GM12878 (cell line): ENCODE measurements around the gene ZIC1. TPM values are rescaled to one million over a fixed set of nuclear protein-coding genes. Genes with fewer than 3 reads are reported as not detected.

Experiments used
- ATAC-seq: fragments of 200-7000 bp; cut with Tn5 transposase; 3 replicates; pipeline ENCODE4 v1.9.1; 2020; ENCODE audit warnings: mild to moderate bottlenecking, moderate library complexity
- BruUV-seq: library from RNA; stranded (reverse); fragments of 400-500 nt; replicated peaks from 2 replicates; lab custom pipeline; 2021; lab: Mats Ljungman, UMichigan
- CTCF ChIA-PET: fragments of 300-600 bp; sonication (Branson Sonifier 250); formaldehyde crosslinking; extraction: SDS; loops from one replicate; lab custom pipeline; 2021; ENCODE audit warnings: inconsistent platforms; lab: Yijun Ruan, JAX
- POLR2A ChIA-PET: fragments of 350-600 bp; formaldehyde crosslinking; extraction: SDS; loops from one replicate; lab custom pipeline; 2021; ENCODE audit warnings: inconsistent platforms; lab: Charles Lee
- RAD21 ChIA-PET: fragments of 300-600 bp; sonication (Branson Sonifier 250); formaldehyde crosslinking; loops from one replicate; lab custom pipeline; 2023; ENCODE audit warnings: antibody characterized with exemption; ENCODE audit not compliant: unreplicated experiment; lab: Charles Lee
- SMC1A ChIA-PET: fragments of 300-600 bp; sonication (Branson Sonifier 250); formaldehyde crosslinking; loops from one replicate; lab custom pipeline; 2023; ENCODE audit not compliant: unreplicated experiment, uncharacterized antibody; lab: Charles Lee
- DNase-seq: peaks from one replicate; pipeline ENCODE4 v3.0.0-alpha.2; 2011; ENCODE audit warnings: low read depth, low spot score
- FAIRE-seq: peaks from 3 replicates; lab custom pipeline; 2011; peaks lifted over from hg19 to GRCh38; lab: Jason Lieb, UNC
- H2AFZ ChIP-seq: 2 replicates; pipeline ENCODE4 v1.6.0; 2011; ENCODE audit warnings: low read depth, low read length, control low read depth; ENCODE audit not compliant: control insufficient read depth
- H3K27ac ChIP-seq: 2 replicates; pipeline ENCODE4 v1.5.1; 2011; ENCODE audit warnings: control low read depth; ENCODE audit not compliant: control insufficient read depth, insufficient read depth
- H3K27me3 ChIP-seq, 2 experiments: replicated peaks in 1 of 2; 2 replicates each; pipeline versions ENCODE4 v1.6.0 to v1.6.1; 2011; ENCODE audit warnings: low read length in 1 of 2; ENCODE audit not compliant: control insufficient read depth in 2 of 2, insufficient read depth in 2 of 2
- H3K36me3 ChIP-seq, 2 experiments: 2 replicates each; pipeline ENCODE4 v1.5.1; 2011; ENCODE audit warnings: low read length in 1 of 2; ENCODE audit not compliant: control insufficient read depth in 2 of 2, insufficient read depth in 2 of 2
- H3K4me1 ChIP-seq: 2 replicates; pipeline ENCODE4 v1.6.1; 2011; ENCODE audit warnings: mild to moderate bottlenecking, low read length, moderate library complexity, mixed read lengths; ENCODE audit not compliant: control insufficient read depth, insufficient read depth
- H3K4me2 ChIP-seq: 2 replicates; pipeline ENCODE4 v1.6.0; 2011; ENCODE audit warnings: control low read depth; ENCODE audit not compliant: control insufficient read depth, insufficient read depth
- H3K4me3 ChIP-seq: fragments of 200-600 bp; sonication (generic); 2 replicates; pipeline ENCODE4 v1.5.1; 2016
- H3K79me2 ChIP-seq: 2 replicates; pipeline ENCODE4 v1.6.0; 2011; ENCODE audit warnings: low read length; ENCODE audit not compliant: control insufficient read depth, insufficient read depth
- H3K9ac ChIP-seq: 2 replicates; pipeline ENCODE4 v1.8.0; 2011; ENCODE audit warnings: low read length, control low read depth, mixed read lengths; ENCODE audit not compliant: control insufficient read depth, insufficient read depth
- H3K9me3 ChIP-seq: replicated peaks from 3 replicates; pipeline ENCODE4 v1.5.1; 2011; ENCODE audit warnings: mild to moderate bottlenecking, low read length; ENCODE audit not compliant: control insufficient read depth, insufficient read depth
- H4K20me1 ChIP-seq: 2 replicates; pipeline ENCODE4 v1.6.0; 2011; ENCODE audit not compliant: control insufficient read depth, insufficient read depth
- BACH1 ChIP-seq: fragments of 450-650 bp; IDR thresholded peaks from 2 replicates; pipeline ENCODE4 v1.6.1; 2017; ENCODE audit warnings: mild to moderate bottlenecking, borderline replicate concordance
- BMI1 ChIP-seq: fragments of 450-650 bp; IDR thresholded peaks from 2 replicates; pipeline ENCODE4 v1.6.1; 2016; ENCODE audit warnings: mild to moderate bottlenecking, moderate library complexity, borderline replicate concordance
- CEBPB ChIP-seq, 2 experiments: fragments of 150-350 bp in 1 of 2; IDR thresholded peaks; 2 replicates each; pipeline ENCODE4 v1.6.1; 2012 to 2014; ENCODE audit warnings: low read depth in 2 of 2, low read length in 2 of 2, borderline replicate concordance in 1 of 2, inconsistent platforms in 1 of 2
- CHD1 ChIP-seq: IDR thresholded peaks from 2 replicates; pipeline ENCODE4 v1.6.1; 2012; ENCODE audit warnings: low read depth, low read length, improper control_type of control experiment
- CHD4 ChIP-seq: fragments of 200-600 bp; sonication (generic); IDR thresholded peaks from 2 replicates; pipeline ENCODE4 v1.6.1; 2016; ENCODE audit warnings: mild to moderate bottlenecking
- EP300 ChIP-seq, 2 experiments: fragments of 150-350 bp in 1 of 2; IDR thresholded peaks; 2 replicates each; pipeline ENCODE4 v1.6.1; 2011 to 2012; ENCODE audit warnings: low read depth in 2 of 2, low read length in 2 of 2, borderline replicate concordance in 1 of 2, improper control_type of control experiment in 1 of 2, inconsistent platforms in 1 of 2; ENCODE audit not compliant: control insufficient read depth in 1 of 2
- HDAC6 ChIP-seq: fragments of 200-600 bp; sonication (generic); IDR thresholded peaks from one replicate; pipeline ENCODE4 v1.8.0; 2017; ENCODE audit warnings: antibody characterized with exemption; ENCODE audit not compliant: unreplicated experiment
- MYC ChIP-seq: IDR thresholded peaks from 2 replicates; pipeline ENCODE4 v1.6.1; 2011; ENCODE audit warnings: mild to moderate bottlenecking, low read length, moderate library complexity, inconsistent platforms; ENCODE audit not compliant: insufficient read depth, insufficient replicate concordance, insufficient read length, severe bottlenecking
- NFYB ChIP-seq: IDR thresholded peaks from 2 replicates; pipeline ENCODE4 v1.6.1; 2011; ENCODE audit warnings: low read depth, mild to moderate bottlenecking, low read length, improper control_type of control experiment, moderate library complexity; ENCODE audit not compliant: insufficient read depth
- NRF1 ChIP-seq: conservative IDR thresholded peaks from 2 replicates; pipeline ENCODE4 v1.6.1; 2011; ENCODE audit warnings: mild to moderate bottlenecking, low read depth, low read length, improper control_type of control experiment
- PAX8 ChIP-seq: fragments of 450-650 bp; IDR thresholded peaks from 2 replicates; pipeline ENCODE4 v1.6.1; 2017; ENCODE audit warnings: mild to moderate bottlenecking, moderate library complexity
- RAD21 ChIP-seq: IDR thresholded peaks from 2 replicates; pipeline ENCODE4 v1.6.1; 2011; ENCODE audit warnings: mild to moderate bottlenecking, low read depth, low read length, moderate library complexity; ENCODE audit not compliant: insufficient read depth
- RB1 ChIP-seq: fragments of 450-650 bp; formaldehyde crosslinking; IDR thresholded peaks from 2 replicates; pipeline ENCODE4 v1.6.1; 2017; ENCODE audit warnings: mild to moderate bottlenecking, borderline replicate concordance
- SIN3A ChIP-seq: IDR thresholded peaks from 2 replicates; pipeline ENCODE4 v1.6.1; 2012; ENCODE audit warnings: low read depth, low read length, improper control_type of control experiment
- ZNF217 ChIP-seq: fragments of 450-650 bp; IDR thresholded peaks from 2 replicates; pipeline ENCODE4 v1.6.1; 2017; ENCODE audit warnings: antibody characterized with exemption, mild to moderate bottlenecking
- WGBS: methylation state at CpG from one replicate; pipeline ENCODE4 v1.1.6; 2016; ENCODE audit warnings: low lambda C conversion rate; ENCODE audit not compliant: insufficient replicate concordance, insufficient coverage; ENCODE audit errors: missing lambda C conversion rate; 5-methylcytosine and 5-hydroxymethylcytosine counted together
- in situ Hi-C: fragments of 300-500 bp; cut with MboI; formaldehyde crosslinking; loops from 9 replicates; pipeline ENCODE4 v1.14.3; 2018; ENCODE audit warnings: mixed read lengths
- intact Hi-C: fragments of 100-400 bp; cut with micrococcal nuclease; formaldehyde crosslinking; loops from one replicate; pipeline ENCODE4 v1.14.2; 2022; ENCODE audit not compliant: unreplicated experiment
- polyA plus RNA-seq, 11 experiments: library from polyadenylated mRNA; depleted of rRNA in 4 of 11; unstranded in 6 of 11; stranded (reverse) in 5 of 11; fragments of >200 nt; fragmentation: Nextera tagmentation in 4 of 11; fragmentation: Illumina TruSeq in 1 of 11; extraction: Ambion mirVana in 4 of 11; extraction: Trizol in 1 of 11; gene quantifications; 1 replicate in 1 of 11; 2 replicates in 10 of 11; pipeline versions ENCODE4 v1.2.1 to v1.2.3, GENCODE V29; 2011 to 2016; ENCODE audit warnings: inconsistent platforms in 2 of 11, missing spikeins in 2 of 11, low read depth in 1 of 11
- total RNA-seq, 4 experiments: library from RNA; depleted of rRNA in 3 of 4; stranded (reverse); fragments of >200 nt in 3 of 4; fragmentation: Illumina TruSeq in 1 of 4; extraction: Trizol in 1 of 4; gene quantifications; 2 replicates each; pipeline versions ENCODE4 v1.2.1 to v1.2.3, GENCODE V29; 2013 to 2021
- TF ChIP-seq, protein P1 (sequence below): fragments of 450-650 bp; IDR thresholded peaks from 2 replicates; pipeline ENCODE4 v1.6.1; 2017; ENCODE audit warnings: mild to moderate bottlenecking, low read depth, inconsistent platforms; ENCODE audit not compliant: poor library complexity, severe bottlenecking
- TF ChIP-seq, protein P2 (sequence below): IDR thresholded peaks from 2 replicates; pipeline ENCODE4 v1.6.1; 2012; ENCODE audit warnings: mild to moderate bottlenecking, low read depth, low read length

ZIC1 gene
- total and polyA plus RNA-seq, 10 of the 15 experiments (the other 5 are each of a cell fraction or from before 2014, with no cell fraction given): not detected

GRCh38 chr3:147400111-147400510, 9.1 kb upstream of the ZIC1 start (continued):
- TF ChIP-seq BACH1 (no peak), CEBPB (IDR thresholded peaks at IDR 0.05; ENCODE audit: borderline replicate concordance in 1 of 2, low read depth in 2 of 2, low read length in 2 of 2) (no peak), CHD1 (no peak), EP300 (IDR thresholded peaks at IDR 0.05; ENCODE audit: borderline replicate concordance in 1 of 2, control insufficient read depth in 1 of 2, low read depth in 2 of 2, low read length in 2 of 2) (no peak), NRF1 (no peak), SIN3A (no peak), ZNF217 (no peak), RAD21 (no peak)
- TF ChIP-seq, protein P1, sequence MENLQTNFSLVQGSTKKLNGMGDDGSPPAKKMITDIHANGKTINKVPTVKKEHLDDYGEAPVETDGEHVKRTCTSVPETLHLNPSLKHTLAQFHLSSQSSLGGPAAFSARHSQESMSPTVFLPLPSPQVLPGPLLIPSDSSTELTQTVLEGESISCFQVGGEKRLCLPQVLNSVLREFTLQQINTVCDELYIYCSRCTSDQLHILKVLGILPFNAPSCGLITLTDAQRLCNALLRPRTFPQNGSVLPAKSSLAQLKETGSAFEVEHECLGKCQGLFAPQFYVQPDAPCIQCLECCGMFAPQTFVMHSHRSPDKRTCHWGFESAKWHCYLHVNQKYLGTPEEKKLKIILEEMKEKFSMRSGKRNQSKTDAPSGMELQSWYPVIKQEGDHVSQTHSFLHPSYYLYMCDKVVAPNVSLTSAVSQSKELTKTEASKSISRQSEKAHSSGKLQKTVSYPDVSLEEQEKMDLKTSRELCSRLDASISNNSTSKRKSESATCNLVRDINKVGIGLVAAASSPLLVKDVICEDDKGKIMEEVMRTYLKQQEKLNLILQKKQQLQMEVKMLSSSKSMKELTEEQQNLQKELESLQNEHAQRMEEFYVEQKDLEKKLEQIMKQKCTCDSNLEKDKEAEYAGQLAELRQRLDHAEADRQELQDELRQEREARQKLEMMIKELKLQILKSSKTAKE: no peak

- ChIA-PET RAD21 (no interaction called here), SMC1A (no interaction called here), CTCF (no interaction called here), POLR2A (no interaction called here)
- FAIRE-seq: no peak
- DNase-seq: no peak
- Histone ChIP-seq H3K27ac (no peak overlapping the region), H3K79me2 (no peaks in the 10 kb centered on the region), H3K4me1 (no peaks in the 10 kb centered on the region), H3K36me3 (no peaks in the 10 kb centered on the region), H2AFZ (no peak overlapping the region), H3K9ac (no peak overlapping the region), H3K4me3 (no peak overlapping the region), H4K20me1 (no peaks in the 10 kb centered on the region), H3K9me3 (no peaks in the 10 kb centered on the region; the same call in 2 of the 3 replicates), H3K4me2 (no peak overlapping the region), H3K27me3 (peaks cover 10% of the 10 kb centered on the region in 2 experiments; a peak in 3 of 4 replicates)
- BruUV-seq: no TSS peak
- intact Hi-C loops (no loop called here), in situ Hi-C loops (no loop called here)
- WGBS: 0% methylated on average over 1 of the region's 1 CpG
- no peak for ATAC-seq
- TF ChIP-seq PAX8 (no peak), NFYB (no peak), BMI1 (no peak), HDAC6 (no peak), RB1 (no peak), MYC (no peak), CHD4 (no peak)
- TF ChIP-seq, protein P2, sequence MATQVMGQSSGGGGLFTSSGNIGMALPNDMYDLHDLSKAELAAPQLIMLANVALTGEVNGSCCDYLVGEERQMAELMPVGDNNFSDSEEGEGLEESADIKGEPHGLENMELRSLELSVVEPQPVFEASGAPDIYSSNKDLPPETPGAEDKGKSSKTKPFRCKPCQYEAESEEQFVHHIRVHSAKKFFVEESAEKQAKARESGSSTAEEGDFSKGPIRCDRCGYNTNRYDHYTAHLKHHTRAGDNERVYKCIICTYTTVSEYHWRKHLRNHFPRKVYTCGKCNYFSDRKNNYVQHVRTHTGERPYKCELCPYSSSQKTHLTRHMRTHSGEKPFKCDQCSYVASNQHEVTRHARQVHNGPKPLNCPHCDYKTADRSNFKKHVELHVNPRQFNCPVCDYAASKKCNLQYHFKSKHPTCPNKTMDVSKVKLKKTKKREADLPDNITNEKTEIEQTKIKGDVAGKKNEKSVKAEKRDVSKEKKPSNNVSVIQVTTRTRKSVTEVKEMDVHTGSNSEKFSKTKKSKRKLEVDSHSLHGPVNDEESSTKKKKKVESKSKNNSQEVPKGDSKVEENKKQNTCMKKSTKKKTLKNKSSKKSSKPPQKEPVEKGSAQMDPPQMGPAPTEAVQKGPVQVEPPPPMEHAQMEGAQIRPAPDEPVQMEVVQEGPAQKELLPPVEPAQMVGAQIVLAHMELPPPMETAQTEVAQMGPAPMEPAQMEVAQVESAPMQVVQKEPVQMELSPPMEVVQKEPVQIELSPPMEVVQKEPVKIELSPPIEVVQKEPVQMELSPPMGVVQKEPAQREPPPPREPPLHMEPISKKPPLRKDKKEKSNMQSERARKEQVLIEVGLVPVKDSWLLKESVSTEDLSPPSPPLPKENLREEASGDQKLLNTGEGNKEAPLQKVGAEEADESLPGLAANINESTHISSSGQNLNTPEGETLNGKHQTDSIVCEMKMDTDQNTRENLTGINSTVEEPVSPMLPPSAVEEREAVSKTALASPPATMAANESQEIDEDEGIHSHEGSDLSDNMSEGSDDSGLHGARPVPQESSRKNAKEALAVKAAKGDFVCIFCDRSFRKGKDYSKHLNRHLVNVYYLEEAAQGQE: no peak
Observed at GRCh38 chr3:147400999-147401398, 8.2 kb upstream of the ZIC1 start.
